Measurements from ENCODE around the gene MAD1L1. TPM values are rescaled to one million over a fixed set of nuclear protein-coding genes. Genes with fewer than 3 reads are reported as not detected.

Gene MAD1L1
- total RNA-seq, 1 experiment from 2014 or later: 38.5 TPM

- no peaks in the 10 kb centered on the region for H4K20me1 ChIP-seq (ENCODE audit: insufficient read depth)
- CTCF ChIA-PET: no interaction called here
- no peak overlapping the region for H3K9ac ChIP-seq (ENCODE audit: low read length)
- no peak overlapping the region for H2AFZ ChIP-seq (ENCODE audit: low read depth, low read length, poor library complexity, severe bottlenecking)
- ATAC-seq (no peak), DNase-seq (ENCODE audit: low read depth, low spot score) (no peak)
- H3K27ac ChIP-seq (ENCODE audit: low read depth, low read length): no peak overlapping the region
- BruUV-seq (replicated peaks): no TSS peak
- no peaks in the 10 kb centered on the region for H3K9me3 ChIP-seq (ENCODE audit: control insufficient read depth in 1 of 2, insufficient read depth in 1 of 2, low read depth in 1 of 2, low read length in 2 of 2)
- no peaks in the 10 kb centered on the region for H3K27me3 ChIP-seq (ENCODE audit: insufficient read depth, low read length)
- H3K36me3 ChIP-seq (ENCODE audit: control insufficient read depth in 1 of 2, insufficient read depth in 2 of 2, low read length in 2 of 2): 0 out of 4 replicates have a peak, but pooled peaks cover 0 to 4% of the 10 kb centered on the region in 2 experiments
- no peak overlapping the region for H3K4me2 ChIP-seq (ENCODE audit: low read length)
- RAD21 ChIA-PET (ENCODE audit: low non-redundant PET in 1 of 2, low total read pairs in 2 of 2, uncharacterized antibody in 2 of 2, unreplicated experiment in 2 of 2): no interaction called here
- no peak overlapping the region for H3K4me3 ChIP-seq (replicated peaks in 1 of 2; ENCODE audit: low read depth in 1 of 2, low read length in 2 of 2)
- no peaks in the 10 kb centered on the region for H3K79me2 ChIP-seq (ENCODE audit: insufficient read depth, low read length)
- POLR2A ChIA-PET: no interaction called here
- H3K4me1 ChIP-seq (ENCODE audit: control insufficient read depth in 1 of 2, insufficient read depth in 2 of 2, low read length in 2 of 2): no peaks in the 10 kb centered on the region
- no peaks in the 10 kb centered on the region for H3K9me2 ChIP-seq (ENCODE audit: insufficient read depth)
- TF ChIP-seq EZH2phosphoT487 (IDR thresholded peaks at IDR 0.05; ENCODE audit: borderline replicate concordance) (no peak), JUND (IDR thresholded peaks at IDR 0.05) (no peak), CTCF (IDR thresholded peaks at IDR 0.05 in 2 of 3, conservative IDR thresholded peaks at IDR 0.05 in 1 of 3; ENCODE audit: borderline replicate concordance in 1 of 3, insufficient read depth in 1 of 3, low read depth in 2 of 3, low read length in 2 of 3) (no peak), SP1 (IDR thresholded peaks at IDR 0.05; ENCODE audit: low read depth) (no peak), ZFX (IDR thresholded peaks at IDR 0.05) (no peak), ELF1 (IDR thresholded peaks at IDR 0.05; ENCODE audit: borderline replicate concordance, low read depth) (no peak), REST (IDR thresholded peaks at IDR 0.05; ENCODE audit: low read depth) (no peak), POLR2A (IDR thresholded peaks at IDR 0.05; ENCODE audit: borderline replicate concordance, extremely low read depth, insufficient read depth, insufficient read length) (no peak), POLR2AphosphoS5 (IDR thresholded peaks at IDR 0.05; ENCODE audit: low read depth, low read length) (no peak), YY1 (IDR thresholded peaks at IDR 0.05; ENCODE audit: extremely low read depth, insufficient replicate concordance, low read depth, low read length) (no peak), CEBPB (IDR thresholded peaks at IDR 0.05; ENCODE audit: low read depth) (no peak), SIN3A (IDR thresholded peaks at IDR 0.05; ENCODE audit: low read depth) (no peak), ZBTB33 (IDR thresholded peaks at IDR 0.05; ENCODE audit: extremely low read depth, insufficient replicate concordance, low read length) (no peak), TCF7L2 (IDR thresholded peaks at IDR 0.05; ENCODE audit: borderline replicate concordance, extremely low read depth, insufficient read depth, insufficient read length) (no peak), RAD21 (IDR thresholded peaks at IDR 0.05; ENCODE audit: low read depth) (no peak), EZH2 (IDR thresholded peaks at IDR 0.05) (no peak), EGR1 (IDR thresholded peaks at IDR 0.05; ENCODE audit: low read depth) (no peak), ATF3 (IDR thresholded peaks at IDR 0.05) (no peak), CBX3 (IDR thresholded peaks at IDR 0.05; ENCODE audit: low read depth) (no peak)
- intact Hi-C loops (cut with micrococcal nuclease): no loop called here
Observed at GRCh38 chr7:2145835-2146580, 86.7 kb downstream of the MAD1L1 start.
